KMS-11 (cell line): ENCODE measurements around the gene CABYR.

Experiments
- H2AFZ ChIP-seq: fragments of 200-600 bp; sonication (generic); 2 replicates; pipeline ENCODE4 v1.6.1; 2016; ENCODE audit warnings: antibody characterized with exemption, mixed run types, low read depth
- H3K27ac ChIP-seq: fragments of 200-600 bp; sonication (generic); 2 replicates; pipeline ENCODE4 v1.6.1; 2016; ENCODE audit warnings: mild to moderate bottlenecking, mixed run types
- H3K27me3 ChIP-seq: fragments of 200-600 bp; sonication (generic); 2 replicates; pipeline ENCODE4 v1.6.1; 2017; ENCODE audit warnings: mild to moderate bottlenecking, low read depth, mixed run types, moderate library complexity; ENCODE audit not compliant: insufficient read depth
- H3K36me3 ChIP-seq: fragments of 200-600 bp; sonication (generic); 2 replicates; pipeline ENCODE4 v1.6.1; 2017; ENCODE audit warnings: mild to moderate bottlenecking, mixed run types; ENCODE audit not compliant: insufficient read depth
- H3K4me1 ChIP-seq: fragments of 200-600 bp; sonication (generic); 2 replicates; pipeline ENCODE4 v1.6.1; 2016; ENCODE audit warnings: mild to moderate bottlenecking, low read depth, mixed run types; ENCODE audit not compliant: poor library complexity, severe bottlenecking
- H3K4me2 ChIP-seq: fragments of 200-600 bp; sonication (generic); 2 replicates; pipeline ENCODE4 v1.7.0; 2016; ENCODE audit warnings: mild to moderate bottlenecking, mixed run types
- H3K4me3 ChIP-seq: fragments of 200-600 bp; sonication (generic); IDR thresholded peaks from 2 replicates; pipeline ENCODE4 v1.6.1; 2017; ENCODE audit warnings: low read depth, low read length, mixed read lengths; ENCODE audit not compliant: insufficient read depth
- H3K79me2 ChIP-seq: fragments of 200-600 bp; sonication (generic); 2 replicates; pipeline ENCODE4 v1.6.1; 2016; ENCODE audit warnings: low read depth, mixed run types; ENCODE audit not compliant: insufficient read depth
- H3K9ac ChIP-seq: fragments of 200-600 bp; sonication (generic); 2 replicates; pipeline ENCODE4 v1.6.1; 2016; ENCODE audit warnings: mild to moderate bottlenecking, mixed run types
- H4K20me1 ChIP-seq: fragments of 200-600 bp; sonication (generic); 2 replicates; pipeline ENCODE4 v1.6.1; 2016; ENCODE audit warnings: mild to moderate bottlenecking, mixed run types; ENCODE audit not compliant: insufficient read depth
- CTCF ChIP-seq: fragments of 200-600 bp; sonication (generic); conservative IDR thresholded peaks from 2 replicates; pipeline ENCODE4 v1.6.1; 2017; ENCODE audit warnings: low read depth, mild to moderate bottlenecking, antibody characterized with exemption, low read length, moderate library complexity, mixed read lengths

Gene CABYR

GRCh38 chr18:24114924-24115549 lies 23.8 kb upstream of the CABYR start:
- H3K9ac ChIP-seq: no peak overlapping the region
- no peaks in the 10 kb centered on the region for H4K20me1 ChIP-seq
- no peaks in the 10 kb centered on the region for H3K27me3 ChIP-seq
- H3K79me2 ChIP-seq: no peaks in the 10 kb centered on the region
- no peaks in the 10 kb centered on the region for H3K4me1 ChIP-seq
- H3K4me2 ChIP-seq: no peak overlapping the region
- TF ChIP-seq CTCF: no peak
- no peak overlapping the region for H3K27ac ChIP-seq
- no peak overlapping the region for H2AFZ ChIP-seq
- H3K36me3 ChIP-seq: no peaks in the 10 kb centered on the region
- no peak overlapping the region for H3K4me3 ChIP-seq

- Histone ChIP-seq H3K27ac (no peak overlapping the region), H3K4me1 (no peaks in the 10 kb centered on the region), H3K79me2 (no peaks in the 10 kb centered on the region), H3K4me3 (no peak overlapping the region), H3K9ac (no peak overlapping the region), H4K20me1 (no peaks in the 10 kb centered on the region), H2AFZ (no peak overlapping the region), H3K36me3 (no peaks in the 10 kb centered on the region), H3K4me2 (no peak overlapping the region), H3K27me3 (no peaks in the 10 kb centered on the region)
- no peak for TF ChIP-seq CTCF
These were observed 23.2 kb upstream of the CABYR start for GRCh38 chr18:24115628-24116027.

- Histone ChIP-seq H3K4me3 (no peak overlapping the region), H4K20me1 (no peaks in the 10 kb centered on the region), H3K4me2 (no peak overlapping the region), H3K4me1 (no peaks in the 10 kb centered on the region), H2AFZ (no peak overlapping the region), H3K9ac (no peak overlapping the region), H3K27me3 (no peaks in the 10 kb centered on the region), H3K79me2 (no peaks in the 10 kb centered on the region), H3K36me3 (no peaks in the 10 kb centered on the region), H3K27ac (no peak overlapping the region)
- peak; percentile 96 for TF ChIP-seq CTCF
These were observed 19.9 kb upstream of the CABYR start for GRCh38 chr18:24118750-24119577.

GRCh38 chr18:24120676-24121075 lies 18.2 kb upstream of the CABYR start:
- Histone ChIP-seq H3K36me3 (no peaks in the 10 kb centered on the region), H3K4me2 (no peak overlapping the region), H3K27me3 (no peaks in the 10 kb centered on the region), H3K79me2 (no peaks in the 10 kb centered on the region), H3K4me3 (no peak overlapping the region), H2AFZ (no peak overlapping the region), H3K9ac (no peak overlapping the region), H4K20me1 (no peaks in the 10 kb centered on the region), H3K4me1 (no peaks in the 10 kb centered on the region), H3K27ac (no peak overlapping the region)
- TF ChIP-seq CTCF: no peak
